K562 (cell line): ENCODE data around the gene UBAP2. TPM values are rescaled to one million over a fixed set of nuclear protein-coding genes. Genes with fewer than 3 reads are reported as not detected.
A peak's percentile ranks its signal among the peaks of the same experiment; 100 is the strongest.

Experiments used
- CC2D1A ChIP-seq: fragments of 450-650 bp; IDR thresholded peaks from 2 replicates; pipeline ENCODE4 v1.6.1; 2017; ENCODE audit warnings: mild to moderate bottlenecking
- HDAC8 ChIP-seq: fragments of 450-650 bp; IDR thresholded peaks from 2 replicates; pipeline ENCODE4 v1.6.1; 2016; ENCODE audit warnings: mild to moderate bottlenecking, missing genetic modification characterization, moderate library complexity, missing compliant biosample characterization
- HDGF ChIP-seq: fragments of 450-650 bp; IDR thresholded peaks from 2 replicates; pipeline ENCODE4 v1.6.1; 2016
- HNRNPH1 ChIP-seq: fragments of 200-400 bp; formaldehyde crosslinking; optimal IDR thresholded peaks from 2 replicates; pipeline ENCODE3; 2017; ENCODE audit warnings: low read depth, mild to moderate bottlenecking, low read length, moderate library complexity
- KDM2B ChIP-seq: fragments of 250-450 bp; sonication (Bioruptor Pico); IDR thresholded peaks from 2 replicates; pipeline ENCODE4 v1.8.0; 2021; ENCODE audit warnings: mild to moderate bottlenecking, moderate library complexity
- MYC ChIP-seq, 2 experiments: fragments of 250-450 bp in 1 of 2; sonication (Bioruptor Pico) in 1 of 2; IDR thresholded peaks; 2 replicates each; pipeline versions ENCODE4 v1.5.1 to v1.6.1; 2012 to 2021; ENCODE audit warnings: low read depth in 2 of 2, borderline replicate concordance in 1 of 2, improper control_type of control experiment in 1 of 2, low read length in 1 of 2, mild to moderate bottlenecking in 1 of 2, moderate library complexity in 1 of 2
- PHB ChIP-seq: fragments of 250-450 bp; sonication (Bioruptor Pico); IDR thresholded peaks from 2 replicates; pipeline ENCODE4 v1.5.0; 2021
- RFX5 ChIP-seq: IDR thresholded peaks from 2 replicates; pipeline ENCODE4 v1.6.1; 2011; ENCODE audit warnings: low read depth, mild to moderate bottlenecking, improper control_type of control experiment, low read length
- ZBTB17 ChIP-seq: fragments of 450-650 bp; formaldehyde crosslinking; IDR thresholded peaks from 2 replicates; pipeline ENCODE4 v1.4.0; 2020; ENCODE audit warnings: mild to moderate bottlenecking
- ZEB2 ChIP-seq: fragments of 450-650 bp; IDR thresholded peaks from 2 replicates; pipeline ENCODE4 v1.6.1; 2016
- ZFX ChIP-seq: sonication (generic); formaldehyde crosslinking; IDR thresholded peaks from 2 replicates; pipeline ENCODE4 v1.8.0; 2022; ENCODE audit warnings: mild to moderate bottlenecking, missing genetic modification reagents, moderate library complexity
- ZNF174 ChIP-seq: fragments of 250-450 bp; sonication (Bioruptor Pico); IDR thresholded peaks from 2 replicates; pipeline ENCODE4 v1.4.0; 2020; ENCODE audit warnings: mild to moderate bottlenecking
- ZNF79 ChIP-seq: fragments of 250-450 bp; sonication (Bioruptor Pico); IDR thresholded peaks from 2 replicates; pipeline ENCODE4 v1.4.0; 2020; ENCODE audit warnings: low read depth, mild to moderate bottlenecking, moderate library complexity
- ZZZ3 ChIP-seq: fragments of 450-650 bp; IDR thresholded peaks from 2 replicates; pipeline ENCODE4 v1.6.1; 2016; ENCODE audit warnings: antibody characterized with exemption, mild to moderate bottlenecking, moderate library complexity
- polyA plus RNA-seq, 8 experiments: library from polyadenylated mRNA; depleted of rRNA in 4 of 8; stranded (reverse) in 5 of 8; unstranded in 3 of 8; fragments of >200 nt; fragmentation: Nextera tagmentation in 2 of 8; fragmentation: Illumina TruSeq in 1 of 8; extraction: Ambion mirVana in 2 of 8; extraction: Trizol in 1 of 8; gene quantifications; 2 replicates each; pipeline versions ENCODE4 v1.2.1 to v1.2.3, GENCODE V29; 2011 to 2014; ENCODE audit warnings: inconsistent platforms in 1 of 8, missing spikeins in 1 of 8
- total RNA-seq, 7 experiments: library from RNA; depleted of rRNA in 6 of 7; stranded (reverse); fragments of >200 nt in 6 of 7; fragmentation: Illumina TruSeq in 2 of 7; extraction: Trizol in 2 of 7; gene quantifications; 2 replicates each; pipeline versions ENCODE4 v1.2.1 to v1.2.3, GENCODE V29; 2011 to 2021; ENCODE audit warnings: low replicate concordance in 1 of 7
- TF ChIP-seq, protein P1 (sequence below): sonication (generic); formaldehyde crosslinking; IDR thresholded peaks from 2 replicates; pipeline ENCODE4 v1.9.0; 2022; ENCODE audit warnings: mild to moderate bottlenecking, missing genetic modification reagents
- TF ChIP-seq, protein P2 (sequence below): fragments of 250-450 bp; sonication (Bioruptor Pico); IDR thresholded peaks from 2 replicates; pipeline ENCODE4 v1.5.0; 2021; ENCODE audit warnings: mild to moderate bottlenecking, borderline replicate concordance
- TF ChIP-seq, protein P3 (sequence below): fragments of 200-800 bp; sonication (Bioruptor generic); IDR thresholded peaks from 2 replicates; pipeline ENCODE4 v1.6.1; 2017; ENCODE audit warnings: missing genetic modification characterization, missing compliant biosample characterization

The UBAP2 gene
- total and polyA plus RNA-seq, 9 of the 15 experiments (the other 6 are each of a cell fraction or from before 2014, with no cell fraction given): 8.7 to 47.9 (median 18.7) TPM

DNA sequence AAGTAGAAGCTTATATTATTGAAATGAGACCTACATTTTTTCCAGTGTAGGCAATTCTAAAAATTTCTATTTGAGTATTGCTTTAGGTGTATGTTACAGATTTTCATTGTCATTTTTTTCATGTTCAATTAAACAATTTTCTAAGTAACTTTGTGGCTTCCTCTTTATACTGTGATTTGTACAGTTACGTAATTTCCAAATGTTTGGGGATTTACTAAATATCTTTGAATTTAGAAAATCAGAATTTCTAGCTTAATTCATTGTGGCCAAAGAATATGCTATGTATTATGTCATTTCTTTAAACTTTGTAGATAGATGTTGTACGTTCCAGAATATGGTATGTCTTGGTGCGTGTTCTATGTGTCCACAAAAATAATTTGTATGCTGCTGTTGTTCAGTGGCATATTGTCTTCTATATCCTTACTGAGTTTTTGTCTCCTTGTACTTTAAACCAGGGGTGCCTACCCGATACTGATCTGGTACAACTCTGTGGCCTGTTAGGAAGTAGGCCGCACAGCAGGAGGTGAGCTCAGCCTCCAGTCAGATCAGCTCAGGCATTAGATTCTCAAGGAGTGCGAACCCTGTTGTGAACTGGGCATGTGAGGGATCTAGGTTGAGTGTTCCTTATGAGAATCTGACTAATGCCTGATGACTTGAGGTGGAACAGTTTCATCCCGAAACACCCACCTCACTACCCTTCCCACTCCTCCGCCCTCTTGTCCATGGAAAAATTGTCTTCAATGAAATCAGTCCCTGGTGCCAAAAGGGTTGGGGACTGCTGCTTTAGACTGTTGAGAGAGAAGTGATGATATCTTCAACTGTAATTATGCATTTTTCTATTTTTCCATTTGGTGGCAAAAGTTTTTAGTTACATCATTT is 168.2 kb downstream of the UBAP2 start (continued):
- TF ChIP-seq CC2D1A (peak; percentile 90), ZNF174 (CRISPR knock-in tag) (no peak), ZFX (CRISPR knock-in tag) (0 out of 2 replicates have a peak, but pooled peaks have one; percentile 21), HNRNPH1 (no peak), ZZZ3 (no peak), ZNF79 (no peak), MYC (IDR thresholded peaks at IDR 0.05; ENCODE audit: low read depth, low read length) (no peak), MYC (CRISPR knock-in tag; IDR thresholded peaks at IDR 0.05; ENCODE audit: borderline replicate concordance, low read depth) (no peak), ZEB2 (no peak), HDAC8 (tag) (no peak), RFX5 (no peak), ZBTB17 (CRISPR knock-in tag) (no peak), KDM2B (no peak), HDGF (no peak), PHB (CRISPR knock-in tag) (no peak)
- TF ChIP-seq, protein P1, sequence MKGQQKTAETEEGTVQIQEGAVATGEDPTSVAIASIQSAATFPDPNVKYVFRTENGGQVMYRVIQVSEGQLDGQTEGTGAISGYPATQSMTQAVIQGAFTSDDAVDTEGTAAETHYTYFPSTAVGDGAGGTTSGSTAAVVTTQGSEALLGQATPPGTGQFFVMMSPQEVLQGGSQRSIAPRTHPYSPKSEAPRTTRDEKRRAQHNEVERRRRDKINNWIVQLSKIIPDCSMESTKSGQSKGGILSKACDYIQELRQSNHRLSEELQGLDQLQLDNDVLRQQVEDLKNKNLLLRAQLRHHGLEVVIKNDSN (CRISPR knock-in tag): no peak
- TF ChIP-seq, protein P2, sequence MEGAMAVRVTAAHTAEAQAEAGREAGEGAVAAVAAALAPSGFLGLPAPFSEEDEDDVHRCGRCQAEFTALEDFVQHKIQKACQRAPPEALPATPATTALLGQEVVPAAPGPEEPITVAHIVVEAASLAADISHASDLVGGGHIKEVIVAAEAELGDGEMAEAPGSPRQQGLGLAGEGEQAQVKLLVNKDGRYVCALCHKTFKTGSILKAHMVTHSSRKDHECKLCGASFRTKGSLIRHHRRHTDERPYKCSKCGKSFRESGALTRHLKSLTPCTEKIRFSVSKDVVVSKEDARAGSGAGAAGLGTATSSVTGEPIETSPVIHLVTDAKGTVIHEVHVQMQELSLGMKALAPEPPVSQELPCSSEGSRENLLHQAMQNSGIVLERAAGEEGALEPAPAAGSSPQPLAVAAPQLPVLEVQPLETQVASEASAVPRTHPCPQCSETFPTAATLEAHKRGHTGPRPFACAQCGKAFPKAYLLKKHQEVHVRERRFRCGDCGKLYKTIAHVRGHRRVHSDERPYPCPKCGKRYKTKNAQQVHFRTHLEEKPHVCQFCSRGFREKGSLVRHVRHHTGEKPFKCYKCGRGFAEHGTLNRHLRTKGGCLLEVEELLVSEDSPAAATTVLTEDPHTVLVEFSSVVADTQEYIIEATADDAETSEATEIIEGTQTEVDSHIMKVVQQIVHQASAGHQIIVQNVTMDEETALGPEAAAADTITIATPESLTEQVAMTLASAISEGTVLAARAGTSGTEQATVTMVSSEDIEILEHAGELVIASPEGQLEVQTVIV (CRISPR knock-in tag): no peak
- TF ChIP-seq, protein P3, sequence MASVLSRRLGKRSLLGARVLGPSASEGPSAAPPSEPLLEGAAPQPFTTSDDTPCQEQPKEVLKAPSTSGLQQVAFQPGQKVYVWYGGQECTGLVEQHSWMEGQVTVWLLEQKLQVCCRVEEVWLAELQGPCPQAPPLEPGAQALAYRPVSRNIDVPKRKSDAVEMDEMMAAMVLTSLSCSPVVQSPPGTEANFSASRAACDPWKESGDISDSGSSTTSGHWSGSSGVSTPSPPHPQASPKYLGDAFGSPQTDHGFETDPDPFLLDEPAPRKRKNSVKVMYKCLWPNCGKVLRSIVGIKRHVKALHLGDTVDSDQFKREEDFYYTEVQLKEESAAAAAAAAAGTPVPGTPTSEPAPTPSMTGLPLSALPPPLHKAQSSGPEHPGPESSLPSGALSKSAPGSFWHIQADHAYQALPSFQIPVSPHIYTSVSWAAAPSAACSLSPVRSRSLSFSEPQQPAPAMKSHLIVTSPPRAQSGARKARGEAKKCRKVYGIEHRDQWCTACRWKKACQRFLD (CRISPR knock-in tag): no peak
